IMR-90 (cell line): ENCODE results near the gene YRDC. TPM values are rescaled to one million over a fixed set of nuclear protein-coding genes. Genes with fewer than 3 reads are reported as not detected.

Experiments used
- ATAC-seq: fragments of 200-7000 bp; cut with Tn5 transposase; 2 replicates; pipeline ENCODE4 v1.9.1; 2020; ENCODE audit warnings: low read depth, mild to moderate bottlenecking, moderate library complexity
- BruUV-seq: library from RNA; stranded (reverse); fragments of 400-500 nt; replicated peaks from 2 replicates; lab custom pipeline; 2021; lab: Mats Ljungman, UMichigan
- CTCF ChIA-PET: fragments of 300-600 bp; formaldehyde crosslinking; extraction: SDS; loops from one replicate; lab custom pipeline; 2021; ENCODE audit warnings: antibody characterized with exemption; lab: Yijun Ruan, JAX
- POLR2A ChIA-PET: fragments of 300-600 bp; sonication (Branson Sonifier 250); formaldehyde crosslinking; loops from one replicate; lab custom pipeline; 2022; ENCODE audit warnings: antibody characterized with exemption; ENCODE audit not compliant: unreplicated experiment; lab: Charles Lee
- DNase-seq: peaks from one replicate; pipeline ENCODE4 v3.0.0; 2013
- H2AFZ ChIP-seq: replicated peaks from 2 replicates; pipeline ENCODE3; 2013; ENCODE audit warnings: low read length, mild to moderate bottlenecking; ENCODE audit not compliant: poor library complexity
- H2AK5ac ChIP-seq: 2 replicates; pipeline ENCODE4 v1.6.1; 2013; ENCODE audit warnings: low read depth, low read length, inconsistent platforms
- H2AK9ac ChIP-seq: replicated peaks from 2 replicates; pipeline ENCODE3; 2013; ENCODE audit warnings: mild to moderate bottlenecking, low read depth, low read length, moderate library complexity; ENCODE audit not compliant: poor library complexity
- H2BK120ac ChIP-seq: 2 replicates; pipeline ENCODE4 v1.6.1; 2013; ENCODE audit warnings: low read depth, low read length, inconsistent platforms
- H2BK15ac ChIP-seq: 3 replicates; pipeline ENCODE4 v1.6.1; 2013; ENCODE audit warnings: low read depth, low read length, inconsistent platforms
- H2BK20ac ChIP-seq: 2 replicates; pipeline ENCODE4 v1.6.1; 2013; ENCODE audit warnings: low read depth, mild to moderate bottlenecking, inconsistent platforms, low read length, moderate library complexity
- H2BK5ac ChIP-seq: 2 replicates; pipeline ENCODE4 v1.6.1; 2013; ENCODE audit warnings: mild to moderate bottlenecking, low read depth, low read length, inconsistent platforms; ENCODE audit not compliant: poor library complexity, severe bottlenecking
- H3K14ac ChIP-seq: replicated peaks from 2 replicates; pipeline ENCODE4 v1.6.1; 2013; ENCODE audit warnings: low read depth, low read length, inconsistent platforms
- H3K18ac ChIP-seq: 2 replicates; pipeline ENCODE4 v1.6.1; 2013; ENCODE audit warnings: low read depth, low read length, control low read depth
- H3K23ac ChIP-seq: 2 replicates; pipeline ENCODE4 v1.6.1; 2013; ENCODE audit warnings: low read depth, low read length, inconsistent platforms
- H3K27ac ChIP-seq: 2 replicates; pipeline ENCODE4 v1.5.1; 2013; ENCODE audit warnings: mild to moderate bottlenecking, control low read depth, low read length; ENCODE audit not compliant: insufficient read depth
- H3K27me3 ChIP-seq: 2 replicates; pipeline ENCODE4 v1.6.1; 2013; ENCODE audit warnings: low read length; ENCODE audit not compliant: control insufficient read depth, insufficient read depth
- H3K36me3 ChIP-seq: 2 replicates; pipeline ENCODE4 v1.6.1; 2013; ENCODE audit warnings: low read length, mixed read lengths; ENCODE audit not compliant: control insufficient read depth, insufficient read depth
- H3K4ac ChIP-seq: 2 replicates; pipeline ENCODE4 v1.6.1; 2013; ENCODE audit warnings: low read depth, low read length, inconsistent platforms
- H3K4me1 ChIP-seq: 2 replicates; pipeline ENCODE4 v1.6.1; 2013; ENCODE audit warnings: low read length, mixed read lengths; ENCODE audit not compliant: control insufficient read depth, insufficient read depth
- H3K4me2 ChIP-seq: 2 replicates; pipeline ENCODE4 v1.6.1; 2013; ENCODE audit warnings: low read depth, mild to moderate bottlenecking, control low read depth, low read length, moderate library complexity
- H3K4me3 ChIP-seq: 2 replicates; pipeline ENCODE4 v1.5.1; 2013; ENCODE audit warnings: low read depth, mild to moderate bottlenecking, control low read depth, low read length, moderate library complexity; ENCODE audit not compliant: insufficient read depth
- H3K56ac ChIP-seq: 2 replicates; pipeline ENCODE4 v1.6.1; 2013; ENCODE audit warnings: low read length, inconsistent platforms; ENCODE audit not compliant: insufficient read depth; ENCODE audit errors: extremely low read depth
- H3K79me1 ChIP-seq, 2 experiments: 2 replicates each; pipeline ENCODE4 v1.6.1; 2013; ENCODE audit warnings: low read length in 2 of 2, inconsistent platforms in 1 of 2, low read depth in 1 of 2
- H3K9ac ChIP-seq: 2 replicates; pipeline ENCODE4 v1.6.1; 2013; ENCODE audit warnings: low read depth, low read length, control low read depth
- H3K9me1 ChIP-seq: 2 replicates; pipeline ENCODE4 v1.6.1; 2013; ENCODE audit warnings: low read length, inconsistent platforms; ENCODE audit not compliant: insufficient read depth
- H3K9me3 ChIP-seq: 2 replicates; pipeline ENCODE4 v1.6.1; 2013; ENCODE audit warnings: low read length; ENCODE audit not compliant: control insufficient read depth, insufficient read depth
- H4K20me1 ChIP-seq: 2 replicates; pipeline ENCODE4 v1.6.1; 2013; ENCODE audit warnings: low read length, inconsistent platforms; ENCODE audit not compliant: insufficient read depth
- H4K5ac ChIP-seq: 2 replicates; pipeline ENCODE4 v1.6.1; 2013; ENCODE audit warnings: mild to moderate bottlenecking, low read depth, low read length, control low read depth
- H4K8ac ChIP-seq, 2 experiments: 2 replicates each; pipeline ENCODE4 v1.6.1; 2013; ENCODE audit warnings: low read depth in 2 of 2, low read length in 2 of 2, control low read depth in 1 of 2, inconsistent platforms in 1 of 2
- H4K91ac ChIP-seq: 2 replicates; pipeline ENCODE4 v1.6.1; 2013; ENCODE audit warnings: low read depth, low read length, inconsistent platforms; ENCODE audit not compliant: insufficient read depth
- BHLHE40 ChIP-seq: fragments of 150-350 bp; IDR thresholded peaks from 2 replicates; pipeline ENCODE4 v1.6.1; 2016; ENCODE audit warnings: mild to moderate bottlenecking, low read depth, low read length
- CEBPB ChIP-seq: IDR thresholded peaks from 2 replicates; pipeline ENCODE4 v1.6.1; 2012; ENCODE audit warnings: low read depth, low read length, improper control_type of control experiment
- CHD1 ChIP-seq: IDR thresholded peaks from 2 replicates; pipeline ENCODE4 v1.6.1; 2012; ENCODE audit warnings: low read depth, low read length, improper control_type of control experiment
- ELK1 ChIP-seq: fragments of 150-350 bp; IDR thresholded peaks from 2 replicates; pipeline ENCODE4 v1.6.1; 2016; ENCODE audit warnings: low read depth, mild to moderate bottlenecking, low read length, moderate library complexity, borderline replicate concordance
- FOS ChIP-seq: fragments of 150-350 bp; IDR thresholded peaks from 2 replicates; pipeline ENCODE4 v1.6.1; 2016; ENCODE audit warnings: low read depth, low read length
- MAZ ChIP-seq: IDR thresholded peaks from 2 replicates; pipeline ENCODE4 v1.6.1; 2012; ENCODE audit warnings: low read depth, mild to moderate bottlenecking, low read length, improper control_type of control experiment, moderate library complexity, borderline replicate concordance
- MXI1 ChIP-seq: IDR thresholded peaks from 2 replicates; pipeline ENCODE4 v1.6.1; 2012; ENCODE audit warnings: low read depth, mild to moderate bottlenecking, low read length, moderate library complexity, borderline replicate concordance
- NFE2L2 ChIP-seq: fragments of 150-350 bp; IDR thresholded peaks from 2 replicates; pipeline ENCODE4 v1.6.1; 2016; ENCODE audit warnings: low read depth, mild to moderate bottlenecking, low read length
- POLR2A ChIP-seq: IDR thresholded peaks from 2 replicates; pipeline ENCODE4 v1.6.1; 2012; ENCODE audit warnings: mild to moderate bottlenecking, low read depth, low read length
- RAD21 ChIP-seq: IDR thresholded peaks from 2 replicates; pipeline ENCODE4 v1.6.1; 2012; ENCODE audit warnings: low read length, improper control_type of control experiment
- RCOR1 ChIP-seq: IDR thresholded peaks from 2 replicates; pipeline ENCODE4 v1.6.1; 2012; ENCODE audit warnings: mild to moderate bottlenecking, low read length, improper control_type of control experiment; ENCODE audit not compliant: insufficient replicate concordance
- RFX5 ChIP-seq: IDR thresholded peaks from 2 replicates; pipeline ENCODE4 v1.8.0; 2012; ENCODE audit warnings: low read depth, mild to moderate bottlenecking, low read length, moderate library complexity
- USF2 ChIP-seq: fragments of 150-350 bp; IDR thresholded peaks from 2 replicates; pipeline ENCODE4 v1.6.1; 2017; ENCODE audit warnings: mild to moderate bottlenecking, antibody characterized with exemption, low read length, low read depth
- WGBS, 2 experiments: methylation state at CpG; one replicate each; pipeline versions ENCODE4 v1.1.5 to v1.1.7; 2013; ENCODE audit warnings: missing lambda C conversion rate in 2 of 2; ENCODE audit not compliant: insufficient read length in 1 of 2; ENCODE audit errors: extremely low coverage in 2 of 2; 5-methylcytosine and 5-hydroxymethylcytosine counted together
- dilution Hi-C: fragments of 300-500 bp; cut with HindIII; formaldehyde crosslinking; loops from one replicate; pipeline ENCODE4 v1.14.3; 2018; ENCODE audit warnings: low sequenced_read_pairs; ENCODE audit not compliant: unreplicated experiment
- in situ Hi-C: fragments of 300-500 bp; cut with MboI; formaldehyde crosslinking; loops from 3 replicates; pipeline ENCODE4 v1.14.3; 2019; ENCODE audit warnings: low sequenced_read_pairs, inconsistent platforms, mixed read lengths
- intact Hi-C: fragments of 100-400 bp; cut with micrococcal nuclease; formaldehyde crosslinking; loops from 2 replicates; pipeline ENCODE4 v1.10.0; 2022
- polyA plus RNA-seq, 3 experiments: library from polyadenylated mRNA; depleted of rRNA; stranded (reverse); fragments of >200 nt; gene quantifications; 2 replicates each; pipeline ENCODE4 v1.2.3, GENCODE V29; 2012; ENCODE audit warnings: low replicate concordance in 1 of 3
- total RNA-seq: library from RNA; depleted of rRNA; stranded (reverse); fragments of >200 nt; gene quantifications from 2 replicates; pipeline ENCODE4 v1.2.3, GENCODE V29; 2012

YRDC gene
- total and polyA plus RNA-seq, 2 of the 4 experiments (the other 2 are of a cell fraction), result 21.0 to 21.7 TPM

GRCh38 chr1:37782491-37782890 lies 25.5 kb downstream of the YRDC start:
- POLR2A ChIA-PET, result no interaction called here
- DNase-seq, result no peak
- dilution Hi-C loops, result no loop called here

More at GRCh38 chr1:37782491-37782890, 25.5 kb downstream of the YRDC start:
- Histone ChIP-seq H3K79me1 (no peaks in the 10 kb centered on the region), H2AK9ac (no peak overlapping the region), H3K9ac (no peak overlapping the region), H3K56ac (no peak overlapping the region), H2BK120ac (no peak overlapping the region), H3K14ac (no peak overlapping the region), H3K18ac (no peak overlapping the region), H3K27ac (no peak overlapping the region), H3K23ac (no peak overlapping the region), H3K27me3 (peaks cover 5% of the 10 kb centered on the region; the same call in 1 of the 2 replicates), H3K9me1 (no peaks in the 10 kb centered on the region), H3K4me2 (no peak overlapping the region), H4K5ac (no peak overlapping the region), H3K4ac (no peak overlapping the region), H3K36me3 (no peaks in the 10 kb centered on the region), H3K4me1 (no peaks in the 10 kb centered on the region), H4K8ac (no peak overlapping the region), H2AK5ac (no peak overlapping the region), H2BK15ac (no peak overlapping the region), H2BK20ac (no peak overlapping the region), H3K4me3 (no peak overlapping the region), H4K20me1 (no peaks in the 10 kb centered on the region), H4K91ac (no peak overlapping the region), H3K9me3 (no peaks in the 10 kb centered on the region), H2AFZ (no peak overlapping the region), H2BK5ac (no peak overlapping the region)
- CTCF ChIA-PET, result interaction anchor here (1.2 kb wide), 1 partner anchor 12 kb away, joined by 3 read pairs; no protein-coding TSS in a partner anchor
- in situ Hi-C loops, result no loop called here
- TF ChIP-seq CHD1 (no peak), RAD21 (no peak), RCOR1 (no peak), NFE2L2 (no peak), USF2 (no peak), FOS (no peak), ELK1 (no peak), MAZ (no peak), BHLHE40 (no peak), POLR2A (no peak), RFX5 (no peak), CEBPB (no peak), MXI1 (no peak)
- ATAC-seq, result no peak
- no TSS peak for BruUV-seq
- WGBS, 2 experiments, result 61% methylated on average over 10 of the region's 17 CpGs; no CpG with 5 or more reads in 1 of the 2 experiments
- intact Hi-C loops, result no loop called here
